Panc1 (cell line): ENCODE measurements around the gene RBM5. TPM values are rescaled to one million over a fixed set of nuclear protein-coding genes. Genes with fewer than 3 reads are reported as not detected.

ENCODE experiments used
- ATAC-seq: fragments of 200-7000 bp; cut with Tn5 transposase; 2 replicates; pipeline ENCODE4 v1.9.1; 2020; ENCODE audit warnings: mild to moderate bottlenecking, moderate library complexity
- BruUV-seq: library from RNA; stranded (reverse); fragments of 400-500 nt; replicated peaks from 2 replicates; lab custom pipeline; 2021; lab: Mats Ljungman, UMichigan
- CTCF ChIA-PET: fragments of 300-600 bp; sonication (Branson Sonifier 250); formaldehyde crosslinking; loops from one replicate; lab custom pipeline; 2022; ENCODE audit warnings: antibody characterized with exemption; lab: Charles Lee
- POLR2A ChIA-PET: fragments of 300-600 bp; sonication (Branson Sonifier 250); formaldehyde crosslinking; loops from one replicate; lab custom pipeline; 2022; ENCODE audit warnings: antibody characterized with exemption; lab: Charles Lee
- DNase-seq: peaks from one replicate; pipeline ENCODE4 v3.0.0-alpha.2; 2010; ENCODE audit warnings: low read depth, low spot score
- H3K27ac ChIP-seq: 2 replicates; pipeline ENCODE4 v1.5.1; 2011; ENCODE audit warnings: mild to moderate bottlenecking, low read length, inconsistent platforms
- H3K27me3 ChIP-seq: fragments of 200-500 bp; sonication (Bioruptor generic); 2 replicates; pipeline ENCODE4 v1.6.0; 2014; ENCODE audit warnings: low read length, inconsistent platforms; ENCODE audit not compliant: control insufficient read depth, insufficient read depth
- H3K36me3 ChIP-seq: fragments of 200-500 bp; sonication (Bioruptor generic); 2 replicates; pipeline ENCODE4 v1.5.1; 2014; ENCODE audit warnings: inconsistent platforms, mild to moderate bottlenecking, low read length, moderate library complexity; ENCODE audit not compliant: control insufficient read depth, insufficient read depth
- H3K4me1 ChIP-seq: 2 replicates; pipeline ENCODE4 v1.5.1; 2011; ENCODE audit warnings: inconsistent platforms, mild to moderate bottlenecking, low read length, moderate library complexity; ENCODE audit not compliant: control insufficient read depth, insufficient read depth
- H3K4me3 ChIP-seq, 2 experiments: 2 replicates each; pipeline ENCODE4 v1.5.1; 2011 to 2012; ENCODE audit warnings: low read depth in 2 of 2, low read length in 2 of 2, mild to moderate bottlenecking in 2 of 2, inconsistent platforms in 1 of 2, moderate library complexity in 1 of 2
- H3K9me3 ChIP-seq: fragments of 200-500 bp; sonication (Bioruptor generic); 2 replicates; pipeline ENCODE4 v1.5.1; 2014; ENCODE audit warnings: low read depth, mild to moderate bottlenecking, inconsistent platforms, low read length, moderate library complexity; ENCODE audit not compliant: control insufficient read depth, insufficient read depth
- CTCF ChIP-seq: fragments of 450-650 bp; IDR thresholded peaks from 2 replicates; pipeline ENCODE4 v1.5.1; 2017; ENCODE audit warnings: mild to moderate bottlenecking
- POLR2AphosphoS5 ChIP-seq: IDR thresholded peaks from 2 replicates; pipeline ENCODE4 v1.6.1; 2012; ENCODE audit warnings: mild to moderate bottlenecking, low read depth, low read length, moderate library complexity
- SIN3A ChIP-seq: IDR thresholded peaks from 2 replicates; pipeline ENCODE4 v1.6.1; 2012; ENCODE audit warnings: low read depth, mild to moderate bottlenecking, low read length, moderate library complexity, borderline replicate concordance; ENCODE audit not compliant: insufficient read depth
- TCF7L2 ChIP-seq: IDR thresholded peaks from 2 replicates; pipeline ENCODE4 v1.6.1; 2011; ENCODE audit warnings: mild to moderate bottlenecking, low read depth, low read length, inconsistent platforms
- in situ Hi-C: cut with HindIII; loops from 2 replicates; pipeline ENCODE4 v1.10.0; 2016; ENCODE audit warnings: low sequenced_read_pairs, low pct_unique_long_range_greater_than_20kb
- intact Hi-C: fragments of 100-400 bp; cut with micrococcal nuclease; formaldehyde crosslinking; loops from one replicate; pipeline ENCODE4 v1.10.0; 2022; ENCODE audit not compliant: unreplicated experiment
- total RNA-seq: library from RNA; stranded (reverse); gene quantifications from one replicate; pipeline ENCODE4 v1.2.1, GENCODE V29; 2021; ENCODE audit not compliant: unreplicated experiment
- TF ChIP-seq, protein P1 (sequence below), 2 experiments: IDR thresholded peaks; 2 replicates each; pipeline ENCODE4 v1.6.1; 2011 to 2012; ENCODE audit warnings: low read depth in 2 of 2, control low read depth in 1 of 2, low read length in 1 of 2, mild to moderate bottlenecking in 1 of 2, moderate library complexity in 1 of 2; ENCODE audit not compliant: insufficient read depth in 1 of 2

RBM5 gene
- total RNA-seq, 1 experiment from 2014 or later = 86.6 TPM

DNA sequence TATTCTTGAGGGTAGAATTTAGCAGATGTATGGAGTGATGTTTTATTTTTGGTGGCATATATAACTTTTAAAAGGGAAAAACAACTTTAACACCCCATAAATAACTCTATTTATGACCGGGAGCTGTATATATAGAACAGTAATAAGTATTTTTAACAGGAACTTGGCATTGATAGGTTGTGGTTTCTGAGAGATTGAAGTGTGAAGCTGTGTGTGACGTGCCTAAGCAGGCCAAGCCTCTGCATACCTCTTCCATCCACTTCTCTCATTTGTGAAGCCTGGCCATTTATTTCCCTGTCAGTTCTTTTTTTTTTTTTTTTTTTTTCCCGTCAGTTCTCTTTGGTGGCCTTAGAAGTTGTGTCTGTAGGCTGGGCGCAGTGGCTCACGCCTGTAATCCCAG lies 23.0 kb downstream of the RBM5 start:
- TF ChIP-seq SIN3A (no peak), CTCF (no peak), POLR2AphosphoS5 (no peak), TCF7L2 (no peak)
- TF ChIP-seq, protein P1, sequence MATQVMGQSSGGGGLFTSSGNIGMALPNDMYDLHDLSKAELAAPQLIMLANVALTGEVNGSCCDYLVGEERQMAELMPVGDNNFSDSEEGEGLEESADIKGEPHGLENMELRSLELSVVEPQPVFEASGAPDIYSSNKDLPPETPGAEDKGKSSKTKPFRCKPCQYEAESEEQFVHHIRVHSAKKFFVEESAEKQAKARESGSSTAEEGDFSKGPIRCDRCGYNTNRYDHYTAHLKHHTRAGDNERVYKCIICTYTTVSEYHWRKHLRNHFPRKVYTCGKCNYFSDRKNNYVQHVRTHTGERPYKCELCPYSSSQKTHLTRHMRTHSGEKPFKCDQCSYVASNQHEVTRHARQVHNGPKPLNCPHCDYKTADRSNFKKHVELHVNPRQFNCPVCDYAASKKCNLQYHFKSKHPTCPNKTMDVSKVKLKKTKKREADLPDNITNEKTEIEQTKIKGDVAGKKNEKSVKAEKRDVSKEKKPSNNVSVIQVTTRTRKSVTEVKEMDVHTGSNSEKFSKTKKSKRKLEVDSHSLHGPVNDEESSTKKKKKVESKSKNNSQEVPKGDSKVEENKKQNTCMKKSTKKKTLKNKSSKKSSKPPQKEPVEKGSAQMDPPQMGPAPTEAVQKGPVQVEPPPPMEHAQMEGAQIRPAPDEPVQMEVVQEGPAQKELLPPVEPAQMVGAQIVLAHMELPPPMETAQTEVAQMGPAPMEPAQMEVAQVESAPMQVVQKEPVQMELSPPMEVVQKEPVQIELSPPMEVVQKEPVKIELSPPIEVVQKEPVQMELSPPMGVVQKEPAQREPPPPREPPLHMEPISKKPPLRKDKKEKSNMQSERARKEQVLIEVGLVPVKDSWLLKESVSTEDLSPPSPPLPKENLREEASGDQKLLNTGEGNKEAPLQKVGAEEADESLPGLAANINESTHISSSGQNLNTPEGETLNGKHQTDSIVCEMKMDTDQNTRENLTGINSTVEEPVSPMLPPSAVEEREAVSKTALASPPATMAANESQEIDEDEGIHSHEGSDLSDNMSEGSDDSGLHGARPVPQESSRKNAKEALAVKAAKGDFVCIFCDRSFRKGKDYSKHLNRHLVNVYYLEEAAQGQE (IDR thresholded peaks at IDR 0.05; ENCODE audit: insufficient read depth in 1 of 2, low read depth in 2 of 2, low read length in 1 of 2) = no peak
- CTCF ChIA-PET = no interaction called here
- Histone ChIP-seq H3K36me3 (peaks cover 53% of the 10 kb centered on the region), H3K27me3 (no peaks in the 10 kb centered on the region), H3K27ac (no peak overlapping the region), H3K4me3 (no peak overlapping the region), H3K4me1 (no peaks in the 10 kb centered on the region), H3K9me3 (no peaks in the 10 kb centered on the region)
- ATAC-seq = no peak
- no peak for DNase-seq
- BruUV-seq = no TSS peak
- in situ Hi-C loops (no loop called here), intact Hi-C loops (no loop called here)
- POLR2A ChIA-PET = no interaction called here

DNA sequence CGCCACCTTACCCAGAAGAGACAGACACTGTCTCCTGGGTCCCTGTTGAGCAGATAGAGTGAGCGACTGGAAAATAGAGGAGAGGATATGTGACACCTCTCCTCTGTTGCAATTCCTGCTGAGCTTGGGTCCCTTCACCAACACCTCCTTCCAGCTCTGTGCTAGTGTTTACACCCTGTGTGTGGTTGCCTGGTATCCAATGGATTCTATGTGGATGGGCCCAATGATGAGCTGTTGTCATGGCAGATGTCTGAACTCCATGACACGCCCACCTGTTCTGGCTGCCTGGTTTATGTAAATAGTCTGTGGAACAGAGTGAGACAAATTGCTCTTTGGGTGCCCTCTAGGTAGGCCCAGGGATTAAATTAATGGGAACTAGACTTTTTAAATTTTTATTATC lies 23.7 kb downstream of the RBM5 start:
- TF ChIP-seq SIN3A (no peak), TCF7L2 (no peak), CTCF (no peak), POLR2AphosphoS5 (no peak)
- TF ChIP-seq, protein P1 (IDR thresholded peaks at IDR 0.05; ENCODE audit: insufficient read depth in 1 of 2, low read depth in 2 of 2, low read length in 1 of 2) = no peak
- Histone ChIP-seq H3K4me1 (no peaks in the 10 kb centered on the region), H3K27me3 (no peaks in the 10 kb centered on the region), H3K4me3 (no peak overlapping the region), H3K27ac (no peak overlapping the region), H3K9me3 (no peaks in the 10 kb centered on the region), H3K36me3 (peaks cover 47% of the 10 kb centered on the region)
- ChIA-PET CTCF (no interaction called here), POLR2A (interaction anchor here (0.6 to 0.7 kb wide), 3 partner anchors 24 to 295 kb away, joined by 3 to 20 read pairs (median 8); no protein-coding TSS in a partner anchor)
- BruUV-seq = no TSS peak
- DNase-seq = no peak
- intact Hi-C loops = no loop called here
- ATAC-seq = peak; percentile 43; the same call in 1 of the 2 replicates
- in situ Hi-C loops = no loop called here
